ENCODE measurements around the gene SCN9A. TPM values are rescaled to one million over a fixed set of nuclear protein-coding genes. Genes with fewer than 3 reads are reported as not detected.
"Not testable (repeated sequence)": the region's sequence is repeated elsewhere in the genome, so short reads cannot be mapped to it uniquely, and the experiment has no call there.

SCN9A gene
- total and polyA plus RNA-seq, 2 donors from 2014 or later, result 0.99 to 5.3 TPM

DNA sequence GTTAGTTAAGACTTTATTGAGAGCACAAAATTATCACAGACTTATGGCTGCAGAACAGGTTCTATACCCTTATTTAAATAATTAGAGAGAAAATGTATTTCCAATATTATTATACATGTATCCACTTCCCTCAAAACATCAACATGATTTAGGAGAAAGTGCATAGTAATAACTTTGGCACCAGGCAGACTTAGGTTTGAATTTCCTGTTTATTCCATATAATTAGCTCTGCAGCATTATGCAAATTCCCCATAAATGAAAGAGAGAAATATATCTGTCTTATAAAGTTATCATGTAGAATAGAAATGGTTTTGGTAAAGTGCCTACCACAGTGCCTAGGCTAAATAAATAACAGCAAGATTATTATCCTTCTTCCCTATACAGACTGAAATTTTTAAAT lies 15.3 kb downstream of the SCN9A start:
- Histone ChIP-seq H3K36me3 (ENCODE audit: control insufficient read depth in 2 of 3, insufficient read depth in 3 of 3, low read length in 3 of 3) (no peaks in the 10 kb centered on the region), H3K27me3 (ENCODE audit: control insufficient read depth, insufficient read depth, low read length) (no peaks in the 10 kb centered on the region), H3K9ac (ENCODE audit: low read length in 3 of 3) (no peak overlapping the region), H3K27ac (ENCODE audit: low read depth in 2 of 2, low read length in 2 of 2) (no peak overlapping the region), H3K4me3 (ENCODE audit: low read length in 3 of 3) (no peak overlapping the region), H3K9me3 (ENCODE audit: control insufficient read depth in 2 of 3, insufficient read depth in 1 of 3, low read length in 3 of 3) (no peaks in the 10 kb centered on the region), H3K4me1 (ENCODE audit: control insufficient read depth in 2 of 3, insufficient read depth in 2 of 3, low read depth in 1 of 3, low read length in 3 of 3) (no peaks in the 10 kb centered on the region)
- no peak for TF ChIP-seq CTCF (IDR thresholded peaks at IDR 0.05; ENCODE audit: borderline replicate concordance, extremely low read depth, insufficient read depth)
- intact Hi-C loops (cut with DNase I), result no loop called here
- DNase-seq (no peak), FAIRE-seq (no peak)

DNA sequence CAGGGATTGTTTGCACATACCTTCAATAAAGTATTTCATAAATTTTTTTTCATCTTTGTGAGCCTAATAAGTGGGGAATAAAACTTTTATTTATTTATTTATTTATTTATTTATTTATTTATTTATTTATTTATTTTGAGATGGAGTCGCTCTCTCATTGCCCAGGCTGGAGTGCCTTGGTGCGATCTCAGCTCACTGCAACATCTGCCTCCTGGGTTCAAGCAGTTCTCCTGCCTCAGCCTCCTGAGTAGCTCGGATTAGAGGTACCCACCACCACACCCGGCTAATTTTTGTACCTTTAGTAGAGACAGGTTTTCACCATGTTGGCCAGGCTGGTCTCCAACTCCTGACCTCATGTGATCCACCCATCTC lies 17.8 kb downstream of the SCN9A start:
- H3K9me3 ChIP-seq (ENCODE audit: control insufficient read depth in 2 of 3, insufficient read depth in 1 of 3, low read length in 3 of 3); DNase-seq; H3K36me3 ChIP-seq (ENCODE audit: control insufficient read depth in 2 of 3, insufficient read depth in 3 of 3, low read length in 3 of 3); H3K9ac ChIP-seq (ENCODE audit: low read length in 3 of 3); H3K27ac ChIP-seq (ENCODE audit: low read depth in 2 of 2, low read length in 2 of 2); H3K4me1 ChIP-seq (ENCODE audit: control insufficient read depth in 2 of 3, insufficient read depth in 2 of 3, low read depth in 1 of 3, low read length in 3 of 3); H3K27me3 ChIP-seq (ENCODE audit: control insufficient read depth, insufficient read depth, low read length); FAIRE-seq; H3K4me3 ChIP-seq (ENCODE audit: low read length in 3 of 3); intact Hi-C loops (cut with DNase I): not testable (repeated sequence)

- Histone ChIP-seq H3K36me3 (ENCODE audit: control insufficient read depth in 2 of 3, insufficient read depth in 3 of 3, low read length in 3 of 3) (no peaks in the 10 kb centered on the region), H3K27me3 (ENCODE audit: control insufficient read depth, insufficient read depth, low read length) (no peaks in the 10 kb centered on the region), H3K9ac (ENCODE audit: low read length in 3 of 3) (no peak overlapping the region), H3K27ac (ENCODE audit: low read depth in 2 of 2, low read length in 2 of 2) (no peak overlapping the region), H3K4me1 (ENCODE audit: control insufficient read depth in 2 of 3, insufficient read depth in 2 of 3, low read depth in 1 of 3, low read length in 3 of 3) (no peaks in the 10 kb centered on the region), H3K4me3 (ENCODE audit: low read length in 3 of 3) (no peak overlapping the region), H3K9me3 (ENCODE audit: control insufficient read depth in 2 of 3, insufficient read depth in 1 of 3, low read length in 3 of 3) (no peaks in the 10 kb centered on the region)
- intact Hi-C loops (cut with DNase I), result no loop called here
- DNase-seq, result no peak
- no peak for FAIRE-seq
- TF ChIP-seq CTCF (IDR thresholded peaks at IDR 0.05; ENCODE audit: borderline replicate concordance, extremely low read depth, insufficient read depth), result no peak
These were observed 18.4 kb downstream of the SCN9A start for GRCh38 chr2:166357068-166357949.

DNA sequence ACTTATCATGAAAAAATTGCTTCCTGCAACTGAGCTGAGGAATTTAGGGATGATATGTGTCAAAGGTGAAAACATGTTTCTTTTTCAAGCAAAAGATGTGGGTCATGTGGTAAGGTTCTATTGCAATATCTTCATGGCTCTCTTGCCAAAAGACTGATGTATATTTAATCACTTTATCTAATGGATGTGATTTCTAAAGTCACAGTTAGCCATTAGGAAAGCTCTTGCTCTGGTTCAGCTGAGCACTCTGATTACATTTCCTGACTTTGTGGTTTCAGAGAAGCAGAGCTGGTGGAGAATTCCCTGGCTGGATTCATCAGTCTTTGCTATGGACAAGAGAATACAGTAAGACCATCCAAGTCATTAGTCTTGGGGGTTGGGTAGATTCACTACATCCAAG lies 24.4 kb downstream of the SCN9A start:
- no peak for FAIRE-seq
- Histone ChIP-seq H3K4me1 (ENCODE audit: control insufficient read depth in 2 of 3, insufficient read depth in 2 of 3, low read depth in 1 of 3, low read length in 3 of 3) (no peaks in the 10 kb centered on the region), H3K36me3 (ENCODE audit: control insufficient read depth in 2 of 3, insufficient read depth in 3 of 3, low read length in 3 of 3) (no peaks in the 10 kb centered on the region), H3K27ac (ENCODE audit: low read depth in 2 of 2, low read length in 2 of 2) (no peak overlapping the region), H3K9me3 (ENCODE audit: control insufficient read depth in 2 of 3, insufficient read depth in 1 of 3, low read length in 3 of 3) (no peaks in the 10 kb centered on the region), H3K9ac (ENCODE audit: low read length in 3 of 3) (no peak overlapping the region), H3K4me3 (ENCODE audit: low read length in 3 of 3) (no peak overlapping the region), H3K27me3 (ENCODE audit: control insufficient read depth, insufficient read depth, low read length) (no peaks in the 10 kb centered on the region)
- TF ChIP-seq CTCF (IDR thresholded peaks at IDR 0.05; ENCODE audit: borderline replicate concordance, extremely low read depth, insufficient read depth), result no peak
- intact Hi-C loops (cut with DNase I), result no loop called here
- DNase-seq, result no peak
